ENCODE results near the gene DFFB. TPM values are rescaled to one million over a fixed set of nuclear protein-coding genes. Genes with fewer than 3 reads are reported as not detected.

Gene DFFB
- total RNA-seq, 1 experiment from 2014 or later = 17.1 TPM

DNA sequence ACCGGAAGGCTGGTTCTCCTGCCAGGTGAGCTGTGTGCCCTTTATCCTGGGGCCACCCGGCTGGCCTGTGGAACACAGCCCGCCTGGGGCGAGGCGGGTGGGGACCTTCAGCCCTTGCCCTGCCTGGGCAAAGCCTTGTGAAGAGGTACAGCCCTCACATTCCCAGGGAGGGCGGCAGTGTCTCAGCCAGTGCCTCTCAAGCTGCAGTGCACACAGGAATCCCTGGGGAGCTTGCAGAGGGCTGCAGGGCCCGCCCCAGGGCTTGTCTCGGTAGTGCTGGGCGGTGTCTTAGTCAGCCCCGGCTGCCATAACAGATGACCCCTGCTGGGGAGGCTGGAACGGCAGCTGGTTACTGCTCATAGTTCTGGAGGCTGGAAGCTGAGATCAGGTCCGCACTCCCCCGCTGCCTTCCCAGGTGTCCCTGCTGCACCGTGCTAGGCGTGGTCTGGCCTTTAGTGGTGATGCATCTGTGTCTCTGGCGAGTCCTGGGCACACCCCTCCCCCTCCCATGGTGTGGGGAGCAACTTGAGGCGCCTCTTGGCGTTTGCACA is 12.6 kb downstream of the DFFB start:
- no peaks in the 10 kb centered on the region for H3F3A ChIP-seq (ENCODE audit: low read length, unreplicated experiment)

DNA sequence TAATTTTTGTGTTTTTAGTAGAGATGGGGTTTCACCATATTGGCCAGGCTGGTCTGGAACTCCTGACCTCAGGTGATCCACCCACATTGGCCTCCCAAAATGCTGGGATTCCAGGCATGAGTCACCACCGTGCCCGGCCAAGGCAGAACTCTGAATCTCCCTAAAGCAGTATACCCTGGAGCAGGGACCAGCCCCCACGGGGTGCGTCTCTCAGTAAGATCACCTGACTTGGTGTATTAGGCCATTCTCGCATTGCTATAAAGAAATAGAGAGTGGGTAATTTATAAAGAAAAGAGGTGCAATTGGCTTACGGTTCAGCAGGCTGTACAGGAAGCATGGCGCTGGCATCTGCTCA is 14.2 kb downstream of the DFFB start:
- Histone ChIP-seq H2AFZ (ENCODE audit: low read length) (no peak overlapping the region), H3K9me2 (replicated peaks; ENCODE audit: low read length) (no peaks in the 10 kb centered on the region), H3K4me1 (ENCODE audit: insufficient read depth, low read length) (peaks cover 5% of the 10 kb centered on the region; the same call in 1 of the 2 replicates), H3K4me3 (ENCODE audit: low read length) (no peak overlapping the region), H3K36me3 (ENCODE audit: low read depth, low read length) (peaks cover 48% of the 10 kb centered on the region), H3K4me2 (ENCODE audit: low read length) (no peak overlapping the region), H3K27me3 (ENCODE audit: low read length) (no peaks in the 10 kb centered on the region), H3K79me2 (ENCODE audit: low read length) (no peaks in the 10 kb centered on the region), H3K9me3 (ENCODE audit: low read length) (no peaks in the 10 kb centered on the region), H3K9ac (ENCODE audit: low read length) (no peak overlapping the region), H3F3A (ENCODE audit: low read length, unreplicated experiment) (no peaks in the 10 kb centered on the region), H4K20me1 (ENCODE audit: low read length) (no peaks in the 10 kb centered on the region), H3K27ac (ENCODE audit: low read length) (no peak overlapping the region)
- ChIA-PET POLR2A (ENCODE audit: unreplicated experiment) (no interaction called here), CTCF (no interaction called here)
- intact Hi-C loops (cut with micrococcal nuclease) = no loop called here
- peak; percentile 35; the same call in 1 of the 2 replicates for ATAC-seq
- TF ChIP-seq EZH2phosphoT487 (IDR thresholded peaks at IDR 0.05; ENCODE audit: borderline replicate concordance, low read length) (no peak), EZH2 (IDR thresholded peaks at IDR 0.05; ENCODE audit: low read length, unreplicated experiment) (no peak)
- TF ChIP-seq, protein P1, sequence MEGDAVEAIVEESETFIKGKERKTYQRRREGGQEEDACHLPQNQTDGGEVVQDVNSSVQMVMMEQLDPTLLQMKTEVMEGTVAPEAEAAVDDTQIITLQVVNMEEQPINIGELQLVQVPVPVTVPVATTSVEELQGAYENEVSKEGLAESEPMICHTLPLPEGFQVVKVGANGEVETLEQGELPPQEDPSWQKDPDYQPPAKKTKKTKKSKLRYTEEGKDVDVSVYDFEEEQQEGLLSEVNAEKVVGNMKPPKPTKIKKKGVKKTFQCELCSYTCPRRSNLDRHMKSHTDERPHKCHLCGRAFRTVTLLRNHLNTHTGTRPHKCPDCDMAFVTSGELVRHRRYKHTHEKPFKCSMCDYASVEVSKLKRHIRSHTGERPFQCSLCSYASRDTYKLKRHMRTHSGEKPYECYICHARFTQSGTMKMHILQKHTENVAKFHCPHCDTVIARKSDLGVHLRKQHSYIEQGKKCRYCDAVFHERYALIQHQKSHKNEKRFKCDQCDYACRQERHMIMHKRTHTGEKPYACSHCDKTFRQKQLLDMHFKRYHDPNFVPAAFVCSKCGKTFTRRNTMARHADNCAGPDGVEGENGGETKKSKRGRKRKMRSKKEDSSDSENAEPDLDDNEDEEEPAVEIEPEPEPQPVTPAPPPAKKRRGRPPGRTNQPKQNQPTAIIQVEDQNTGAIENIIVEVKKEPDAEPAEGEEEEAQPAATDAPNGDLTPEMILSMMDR (conservative IDR thresholded peaks at IDR 0.05; ENCODE audit: low read depth, low read length) = no peak
- BruUV-seq (replicated peaks) = no TSS peak
- DNase-seq = no peak

More for the DNA sequence above, 12.6 kb downstream of the DFFB start:
- intact Hi-C loops (cut with micrococcal nuclease) = no loop called here
- H3K9ac ChIP-seq (ENCODE audit: low read length) = no peak overlapping the region
- TF ChIP-seq EZH2 (IDR thresholded peaks at IDR 0.05; ENCODE audit: low read length, unreplicated experiment) (no peak), EZH2phosphoT487 (IDR thresholded peaks at IDR 0.05; ENCODE audit: borderline replicate concordance, low read length) (no peak)
- TF ChIP-seq, protein P1 (conservative IDR thresholded peaks at IDR 0.05; ENCODE audit: low read depth, low read length) = no peak
- H3K4me2 ChIP-seq (ENCODE audit: low read length) = no peak overlapping the region
- peaks cover 9% of the 10 kb centered on the region; the same call in 1 of the 2 replicates for H3K4me1 ChIP-seq (ENCODE audit: insufficient read depth, low read length)
- H3K4me3 ChIP-seq (ENCODE audit: low read length) = no peak overlapping the region
- H2AFZ ChIP-seq (ENCODE audit: low read length) = no peak overlapping the region
- H3K27ac ChIP-seq (ENCODE audit: low read length) = no peak overlapping the region
- ChIA-PET CTCF (no interaction called here), POLR2A (ENCODE audit: unreplicated experiment) (no interaction called here)
- no peaks in the 10 kb centered on the region for H3K27me3 ChIP-seq (ENCODE audit: low read length)
- H3K36me3 ChIP-seq (ENCODE audit: low read depth, low read length) = peaks cover 43% of the 10 kb centered on the region
- no peaks in the 10 kb centered on the region for H4K20me1 ChIP-seq (ENCODE audit: low read length)
- no peaks in the 10 kb centered on the region for H3K9me2 ChIP-seq (replicated peaks; ENCODE audit: low read length)
- peak; percentile 34; the same call in 1 of the 2 replicates for ATAC-seq
- no peaks in the 10 kb centered on the region for H3K9me3 ChIP-seq (ENCODE audit: low read length)
- DNase-seq = no peak
- H3K79me2 ChIP-seq (ENCODE audit: low read length) = no peaks in the 10 kb centered on the region
- no TSS peak for BruUV-seq (replicated peaks)

DNA sequence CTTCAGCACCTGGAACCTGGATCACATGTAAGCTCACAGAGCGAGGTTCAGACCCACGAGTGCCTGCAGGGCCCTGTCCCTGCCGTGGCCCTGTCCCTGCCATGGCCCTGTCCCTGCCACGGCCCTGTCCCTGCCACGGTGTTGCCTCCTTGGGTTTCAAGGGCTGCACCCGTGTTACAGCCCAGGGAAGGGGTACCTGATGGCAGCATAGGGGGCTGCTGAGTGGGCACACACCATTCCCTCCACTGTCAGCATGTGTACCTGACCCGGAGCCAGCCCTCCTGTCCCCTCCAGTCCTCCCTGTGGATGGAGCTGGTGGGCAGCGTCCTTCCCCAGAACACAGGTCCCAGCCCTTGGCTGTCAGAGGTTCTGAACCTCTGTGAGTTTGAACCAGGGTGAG is 15.3 kb downstream of the DFFB start:
- Histone ChIP-seq H2AFZ (ENCODE audit: low read length) (no peak overlapping the region), H3F3A (ENCODE audit: low read length, unreplicated experiment) (no peaks in the 10 kb centered on the region), H3K9ac (ENCODE audit: low read length) (no peak overlapping the region), H4K20me1 (ENCODE audit: low read length) (no peaks in the 10 kb centered on the region), H3K79me2 (ENCODE audit: low read length) (no peaks in the 10 kb centered on the region), H3K27me3 (ENCODE audit: low read length) (no peaks in the 10 kb centered on the region), H3K9me3 (ENCODE audit: low read length) (no peaks in the 10 kb centered on the region), H3K36me3 (ENCODE audit: low read depth, low read length) (peaks cover 44% of the 10 kb centered on the region), H3K4me1 (ENCODE audit: insufficient read depth, low read length) (peaks cover 5% of the 10 kb centered on the region; the same call in 1 of the 2 replicates), H3K4me3 (ENCODE audit: low read length) (no peak overlapping the region), H3K9me2 (replicated peaks; ENCODE audit: low read length) (no peaks in the 10 kb centered on the region), H3K27ac (ENCODE audit: low read length) (no peak overlapping the region), H3K4me2 (ENCODE audit: low read length) (no peak overlapping the region)
- intact Hi-C loops (cut with micrococcal nuclease) = no loop called here
- CTCF ChIA-PET = no interaction called here
- POLR2A ChIA-PET (ENCODE audit: unreplicated experiment) = no interaction called here
- TF ChIP-seq, protein P1 (conservative IDR thresholded peaks at IDR 0.05; ENCODE audit: low read depth, low read length) = no peak
- DNase-seq = no peak
- no TSS peak for BruUV-seq (replicated peaks)
- ATAC-seq = no peak
